ENCODE results near the gene AGBL1.

The AGBL1 gene

GRCh38 chr15:86165265-86166211, 85.9 kb downstream of the AGBL1 start:
- no peak for DNase-seq

DNA sequence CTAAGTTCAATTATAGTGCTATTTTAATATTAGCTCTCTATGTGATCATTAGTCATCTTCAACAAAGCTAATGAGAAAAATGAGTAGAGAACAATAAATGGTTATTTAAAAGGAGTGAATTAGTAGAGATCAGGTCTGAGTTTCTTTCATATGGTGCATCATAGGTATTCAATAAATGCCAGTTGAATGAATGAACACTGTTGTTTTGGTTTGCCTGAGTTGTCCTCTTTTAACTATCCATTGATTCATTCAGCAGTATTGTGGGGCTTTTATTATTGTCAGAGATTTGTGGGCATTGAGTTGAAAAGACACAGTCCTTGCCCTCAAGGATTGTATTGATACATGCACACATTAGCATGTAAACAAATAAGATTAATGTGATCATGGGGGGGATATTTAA, 88.2 kb downstream of the AGBL1 start:
- no peak for DNase-seq

DNA sequence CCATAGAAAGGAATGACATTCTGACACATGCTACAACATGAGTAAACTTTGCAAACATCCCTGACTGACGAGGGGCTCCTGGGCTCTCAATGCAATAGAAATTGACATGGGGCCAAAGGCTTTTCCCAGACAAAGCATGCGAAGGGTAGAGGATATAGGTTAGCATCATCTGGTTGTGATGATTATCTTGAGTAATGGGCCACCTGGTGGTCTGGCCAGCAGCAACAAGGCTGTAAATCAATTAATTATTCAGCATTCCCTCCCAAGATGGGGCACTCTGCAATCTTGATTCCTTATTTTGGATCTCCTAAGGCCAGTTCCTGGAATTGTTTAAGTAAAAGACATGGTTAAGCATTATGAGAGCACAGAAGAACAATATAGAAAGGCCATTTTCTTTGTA, 99.2 kb downstream of the AGBL1 start:
- DNase-seq, result no peak

- no peak for DNase-seq
Measured at GRCh38 chr15:86183596-86184491, 104.2 kb downstream of the AGBL1 start.

GRCh38 chr15:86193716-86194380, 114.2 kb downstream of the AGBL1 start:
- DNase-seq, result no peak

- DNase-seq, result no peak
Measured at GRCh38 chr15:86197770-86198169, 118.1 kb downstream of the AGBL1 start.

DNA sequence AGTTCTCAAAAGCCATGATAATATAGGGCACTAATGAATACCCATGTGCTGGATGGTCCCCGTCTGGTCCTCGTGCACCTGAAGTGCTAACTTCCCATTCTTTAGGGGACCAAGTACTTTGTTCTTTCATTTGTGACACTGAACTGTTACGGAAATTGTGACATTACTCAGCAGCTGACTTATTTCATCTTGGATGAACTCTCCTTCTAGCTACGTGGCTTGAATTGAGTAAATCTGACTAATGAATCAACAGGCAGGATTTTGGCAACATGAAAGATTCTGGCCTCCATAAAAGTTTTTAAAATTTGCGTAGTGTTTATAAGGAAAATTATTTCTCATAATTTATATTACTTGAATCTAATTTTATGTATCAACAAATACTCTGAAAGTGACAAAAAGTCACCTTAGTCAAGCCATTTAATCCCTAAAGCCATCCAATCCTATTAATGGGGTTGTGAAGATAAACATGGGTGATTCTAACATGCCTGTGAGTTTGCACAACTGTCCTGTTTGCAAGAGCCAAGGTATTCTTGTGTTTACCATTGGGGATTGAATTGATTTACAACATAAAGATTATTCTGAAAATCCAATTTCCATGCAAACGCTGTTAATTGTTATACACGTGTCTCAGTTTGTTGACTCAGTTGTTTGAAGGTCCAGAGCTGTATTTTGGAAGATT, 119.9 kb downstream of the AGBL1 start:
- no peak for DNase-seq

- DNase-seq, result no peak
Measured at GRCh38 chr15:86201313-86202008, 121.8 kb downstream of the AGBL1 start.

GRCh38 chr15:86203462-86203861, 123.8 kb downstream of the AGBL1 start:
- DNase-seq, result no peak

- no peak for DNase-seq
Measured at GRCh38 chr15:86205096-86205495, 125.4 kb downstream of the AGBL1 start.

GRCh38 chr15:86213420-86213819, 133.7 kb downstream of the AGBL1 start:
- DNase-seq, result no peak

DNA sequence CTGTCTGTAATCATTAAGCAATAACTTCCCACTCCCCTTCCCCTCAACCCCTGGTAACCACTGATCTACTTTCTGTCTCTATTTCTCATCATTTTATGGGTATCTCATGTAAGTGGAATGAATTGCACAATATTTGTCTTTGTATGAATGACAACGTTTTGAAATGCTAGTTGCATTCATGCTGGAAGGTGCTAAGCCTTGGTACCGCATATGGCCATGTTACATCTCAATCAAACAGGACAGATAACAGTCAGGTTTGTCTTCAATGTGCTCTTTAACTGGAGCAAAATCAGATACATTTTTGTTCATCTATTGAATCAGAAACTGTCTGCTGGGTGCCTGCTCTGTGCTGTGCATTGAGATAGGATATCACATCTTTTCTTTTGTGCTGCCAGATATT, 134.2 kb downstream of the AGBL1 start:
- DNase-seq, result no peak

DNA sequence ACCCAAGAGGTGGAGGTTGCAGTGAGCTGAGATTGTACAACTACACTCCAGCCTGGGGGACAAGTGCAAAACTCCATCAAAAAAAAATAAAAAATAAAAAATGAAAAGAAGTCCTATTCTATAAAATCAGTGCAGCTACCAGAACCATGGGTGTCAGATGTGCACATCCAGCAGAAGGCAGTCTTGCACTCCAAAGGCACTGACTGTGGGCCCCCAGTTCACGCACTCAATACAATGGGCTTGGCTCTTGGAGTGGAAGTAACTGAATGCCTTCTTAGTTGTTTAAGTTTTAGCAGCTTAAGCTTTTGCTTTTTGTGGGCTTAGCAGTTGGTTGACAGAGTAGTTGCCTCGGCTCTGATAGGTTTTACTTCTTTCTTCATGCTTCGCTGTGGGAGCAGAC, 141.4 kb downstream of the AGBL1 start:
- DNase-seq, result no peak

DNA sequence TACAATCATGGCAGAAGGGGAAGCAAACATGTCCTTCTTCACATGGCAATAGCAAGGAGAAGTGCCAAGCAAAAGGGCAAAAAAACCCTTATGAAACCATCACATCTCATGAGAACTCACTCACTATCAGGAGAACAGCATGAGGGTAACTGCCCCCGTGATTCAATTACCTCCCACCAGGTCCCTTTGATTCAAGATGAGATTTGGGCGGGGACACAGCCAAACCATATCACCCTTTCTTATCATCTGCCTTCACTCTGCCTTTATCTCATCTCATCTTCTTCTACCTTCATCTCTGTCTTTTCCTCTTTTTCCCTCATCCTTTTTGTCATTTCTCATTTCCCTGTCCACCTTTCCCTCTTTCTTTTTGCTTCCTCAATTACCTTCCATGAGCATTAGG, 149.6 kb downstream of the AGBL1 start:
- no peak for DNase-seq

- no peak for DNase-seq
Measured at GRCh38 chr15:86229936-86230335, 150.3 kb downstream of the AGBL1 start.

- no peak for DNase-seq
Measured at GRCh38 chr15:86231864-86232721, 152.4 kb downstream of the AGBL1 start.

DNA sequence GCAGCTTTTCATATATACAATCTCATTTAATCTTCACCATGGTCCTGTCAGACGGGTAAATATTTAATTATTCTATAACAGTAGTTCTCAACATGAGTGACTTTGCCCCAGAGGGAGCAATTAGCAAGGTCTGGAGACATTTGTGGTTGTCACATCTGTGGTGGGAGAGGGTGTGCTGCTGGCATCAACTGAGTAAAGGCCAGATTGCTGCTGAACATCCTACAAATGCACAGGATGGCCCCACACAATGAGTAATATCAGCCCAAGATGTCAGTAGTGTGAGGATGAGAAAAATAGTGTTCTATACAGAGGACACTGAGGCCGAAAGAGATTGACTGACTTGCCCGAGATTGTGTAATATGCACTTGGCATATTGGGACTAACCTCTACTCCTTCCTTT, 156.0 kb downstream of the AGBL1 start:
- DNase-seq, result no peak

GRCh38 chr15:86236356-86237110, 156.9 kb downstream of the AGBL1 start:
- DNase-seq, result no peak

- DNase-seq, result no peak
Measured at GRCh38 chr15:86237111-86237500, 157.4 kb downstream of the AGBL1 start.

DNA sequence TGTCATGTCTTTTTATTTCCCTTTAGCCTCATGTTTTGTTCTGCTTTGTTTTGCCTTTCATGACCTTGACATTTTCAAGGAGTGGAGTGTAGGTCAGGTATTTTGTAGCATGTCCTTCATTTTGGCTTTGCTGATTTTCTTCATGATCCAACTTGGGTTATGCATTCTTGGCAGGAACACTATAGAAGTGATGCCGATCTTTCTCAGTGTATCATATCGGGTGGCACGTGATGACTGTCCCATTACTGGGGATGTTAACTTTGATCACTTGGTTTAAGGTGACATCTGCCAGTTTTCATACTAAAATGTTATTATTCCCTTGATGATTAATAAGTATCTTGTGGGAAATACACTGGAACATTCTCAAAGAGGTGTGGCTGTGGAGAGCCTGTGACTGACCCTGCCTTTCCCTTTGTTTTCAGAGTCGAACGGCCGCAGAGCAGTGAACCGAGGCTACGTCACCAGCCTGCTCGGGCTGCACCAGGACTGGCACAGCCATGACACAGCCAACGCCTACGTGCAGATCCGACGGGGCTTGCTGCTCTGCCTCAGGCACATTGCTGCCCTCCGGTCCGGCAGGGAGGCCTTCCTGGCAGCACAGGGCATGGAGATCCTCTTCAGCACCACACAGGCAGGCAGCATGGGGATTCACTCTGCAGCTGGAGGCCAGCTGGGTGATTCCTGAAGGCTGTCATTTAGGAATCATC, 167.7 kb downstream of the AGBL1 start:
- DNase-seq, result no peak

All from CD4-positive, alpha-beta T cell treated with Interleukin-15 for 1 hour (primary cell).